Measurements from ENCODE around the gene C1QC. TPM values are rescaled to one million over a fixed set of nuclear protein-coding genes. Genes with fewer than 3 reads are reported as not detected.

The C1QC gene
- total and polyA plus RNA-seq, 2 experiments from 2014 or later = not detected

- H3F3A ChIP-seq (replicated peaks; ENCODE audit: low read depth) = no peaks in the 10 kb centered on the region
- H3K4me1 ChIP-seq (ENCODE audit: insufficient read depth) = no peaks in the 10 kb centered on the region
- no peak overlapping the region for H3K4me3 ChIP-seq
- H2AFZ ChIP-seq = 0 out of 2 replicates have a peak overlapping the region, but pooled peaks have one; percentile 23
- peak; percentile 64 for ATAC-seq
- no peaks in the 10 kb centered on the region for H3K36me3 ChIP-seq (ENCODE audit: insufficient read depth)
- H3K4me2 ChIP-seq = no peak overlapping the region
- Mint-ChIP-seq H3K36me3 (ENCODE audit: low read depth) (no peaks in the 10 kb centered on the region), H3K4me3 (no peak overlapping the region), H3K27me3 (ENCODE audit: insufficient read depth, low read depth, poor library complexity) (peaks cover 9% of the 10 kb centered on the region), H3K27ac (no peak overlapping the region), H3K4me1 (peaks cover 7% of the 10 kb centered on the region), H3K9me3 (no peaks in the 10 kb centered on the region)
- no peaks in the 10 kb centered on the region for H3K9me2 ChIP-seq (ENCODE audit: insufficient read depth)
- no peak overlapping the region for H3K27ac ChIP-seq (ENCODE audit: low read depth)
- no peaks in the 10 kb centered on the region for H3K27me3 ChIP-seq (ENCODE audit: insufficient read depth)
- no peaks in the 10 kb centered on the region for H3K79me2 ChIP-seq (replicated peaks; ENCODE audit: insufficient read depth)
- no peak for DNase-seq (ENCODE audit: low spot score)
- TF ChIP-seq POLR2AphosphoS5 (IDR thresholded peaks at IDR 0.05; ENCODE audit: low read depth) (no peak), ZNF331 (CRISPR knock-in tag; IDR thresholded peaks at IDR 0.05; ENCODE audit: low read depth) (no peak), ETS1 (IDR thresholded peaks at IDR 0.05) (no peak), ZNF462 (CRISPR knock-in tag; IDR thresholded peaks at IDR 0.05) (no peak), EZH2 (IDR thresholded peaks at IDR 0.05; ENCODE audit: low read depth, unreplicated experiment) (no peak), REST (IDR thresholded peaks at IDR 0.05; ENCODE audit: unreplicated experiment) (no peak), JUNB (IDR thresholded peaks at IDR 0.05; ENCODE audit: unreplicated experiment) (no peak), ZNF114 (CRISPR knock-in tag; IDR thresholded peaks at IDR 0.05) (no peak), NANOG (IDR thresholded peaks at IDR 0.05; ENCODE audit: borderline replicate concordance) (no peak), CTCF (conservative IDR thresholded peaks at IDR 0.05; ENCODE audit: low read depth in 2 of 2) (no peak), EZH2phosphoT487 (IDR thresholded peaks at IDR 0.05; ENCODE audit: unreplicated experiment) (no peak), STAT1 (IDR thresholded peaks at IDR 0.05; ENCODE audit: unreplicated experiment) (no peak)
- no peaks in the 10 kb centered on the region for H4K20me1 ChIP-seq (replicated peaks; ENCODE audit: insufficient read depth)
These were observed 42.2 kb downstream of the C1QC start for GRCh38 chr1:22685591-22686059.
